Measurements from ENCODE around the gene UFC1. TPM values are rescaled to one million over a fixed set of nuclear protein-coding genes. Genes with fewer than 3 reads are reported as not detected.

UFC1 gene
- total and polyA plus RNA-seq, 5 donors = 82.6 to 99.9 (median 90.6) TPM

GRCh38 chr1:161119092-161119903 is 34.5 kb upstream of the UFC1 start:
- intact Hi-C loops (cut with DNase I) = no loop called here
- WGBS = 33% methylated on average over 10 of the region's 10 CpGs
- H3K9me3 ChIP-seq (ENCODE audit: control insufficient read depth, low read length) = no peaks in the 10 kb centered on the region
- peaks cover 12% of the 10 kb centered on the region for H3K4me1 ChIP-seq (ENCODE audit: control insufficient read depth, insufficient read depth, low read length)
- H3K27me3 ChIP-seq (ENCODE audit: control insufficient read depth, insufficient read depth) = no peaks in the 10 kb centered on the region
- peak; percentile 17 to 46 for ATAC-seq
- peak; percentile 57 to 75 (median 75) for DNase-seq
- peak overlapping the region; percentile 92 for H3K4me3 ChIP-seq (ENCODE audit: low read length)
- H3K27ac ChIP-seq (ENCODE audit: low read length) = peak overlapping the region; percentile 90

GRCh38 chr1:161121042-161121650 is 32.6 kb upstream of the UFC1 start:
- ATAC-seq (no peak), DNase-seq (no peak)
- no peaks in the 10 kb centered on the region for H3K9me3 ChIP-seq (ENCODE audit: control insufficient read depth, low read length)
- intact Hi-C loops (cut with DNase I) = no loop called here
- no peak overlapping the region for H3K27ac ChIP-seq (ENCODE audit: low read length)
- H3K4me3 ChIP-seq (ENCODE audit: low read length) = no peak overlapping the region
- 94% methylated on average over 3 of the region's 3 CpGs for WGBS
- no peaks in the 10 kb centered on the region for H3K27me3 ChIP-seq (ENCODE audit: control insufficient read depth, insufficient read depth)
- peaks cover 9% of the 10 kb centered on the region for H3K4me1 ChIP-seq (ENCODE audit: control insufficient read depth, insufficient read depth, low read length)

GRCh38 chr1:161121834-161122233 is 31.9 kb upstream of the UFC1 start:
- intact Hi-C loops (cut with DNase I) = no loop called here
- peaks cover 8% of the 10 kb centered on the region for H3K4me1 ChIP-seq (ENCODE audit: control insufficient read depth, insufficient read depth, low read length)
- 70% methylated on average over 4 of the region's 4 CpGs for WGBS
- H3K27me3 ChIP-seq (ENCODE audit: control insufficient read depth, insufficient read depth) = no peaks in the 10 kb centered on the region
- no peak overlapping the region for H3K27ac ChIP-seq (ENCODE audit: low read length)
- H3K4me3 ChIP-seq (ENCODE audit: low read length) = no peak overlapping the region
- H3K9me3 ChIP-seq (ENCODE audit: control insufficient read depth, low read length) = no peaks in the 10 kb centered on the region
- DNase-seq (no peak), ATAC-seq (no peak)

- no peak for ATAC-seq
- DNase-seq = no peak
- no peaks in the 10 kb centered on the region for H3K9me3 ChIP-seq (ENCODE audit: control insufficient read depth, low read length)
Measured at GRCh38 chr1:161122967-161123366, 30.8 kb upstream of the UFC1 start.

GRCh38 chr1:161127649-161128048 is 26.1 kb upstream of the UFC1 start:
- no peaks in the 10 kb centered on the region for H3K4me1 ChIP-seq (ENCODE audit: control insufficient read depth, insufficient read depth, low read length)
- ATAC-seq (no peak), DNase-seq (no peak)
- H3K27ac ChIP-seq (ENCODE audit: low read length) = no peak overlapping the region
- H3K4me3 ChIP-seq (ENCODE audit: low read length) = no peak overlapping the region
- WGBS = 84% methylated on average over 2 of the region's 2 CpGs
- no peaks in the 10 kb centered on the region for H3K9me3 ChIP-seq (ENCODE audit: control insufficient read depth, low read length)
- H3K27me3 ChIP-seq (ENCODE audit: control insufficient read depth, insufficient read depth) = no peaks in the 10 kb centered on the region
- intact Hi-C loops (cut with DNase I) = no loop called here

More at GRCh38 chr1:161122967-161123366, 30.8 kb upstream of the UFC1 start:
- no peaks in the 10 kb centered on the region for H3K27me3 ChIP-seq (ENCODE audit: control insufficient read depth, insufficient read depth)
- peaks cover 8% of the 10 kb centered on the region for H3K4me1 ChIP-seq (ENCODE audit: control insufficient read depth, insufficient read depth, low read length)
- WGBS = 87% methylated on average over 6 of the region's 6 CpGs
- H3K27ac ChIP-seq (ENCODE audit: low read length) = no peak overlapping the region
- no peak overlapping the region for H3K4me3 ChIP-seq (ENCODE audit: low read length)
- intact Hi-C loops (cut with DNase I) = no loop called here

- H3K27me3 ChIP-seq (ENCODE audit: control insufficient read depth, insufficient read depth) = no peaks in the 10 kb centered on the region
- H3K4me1 ChIP-seq (ENCODE audit: control insufficient read depth, insufficient read depth, low read length) = no peaks in the 10 kb centered on the region
- no peak overlapping the region for H3K27ac ChIP-seq (ENCODE audit: low read length)
- no peak for DNase-seq
- H3K4me3 ChIP-seq (ENCODE audit: low read length) = no peak overlapping the region
- 86% methylated on average over 4 of the region's 4 CpGs for WGBS
- intact Hi-C loops (cut with DNase I) = no loop called here
- H3K9me3 ChIP-seq (ENCODE audit: control insufficient read depth, low read length) = no peaks in the 10 kb centered on the region
- no peak for ATAC-seq
Measured at GRCh38 chr1:161128591-161129420, 25.0 kb upstream of the UFC1 start.

GRCh38 chr1:161130266-161130665 is 23.5 kb upstream of the UFC1 start:
- H3K27ac ChIP-seq (ENCODE audit: low read length) = no peak overlapping the region
- intact Hi-C loops (cut with DNase I) = loop anchor here in 3 of 4 donors (10.0 kb wide), 3 partner anchors 55 to 135 kb away; partner anchors contain the start of gene USF1 (in 1 of the 3)
- no peak for ATAC-seq
- 35% methylated on average over 1 of the region's 1 CpG for WGBS
- H3K9me3 ChIP-seq (ENCODE audit: control insufficient read depth, low read length) = no peaks in the 10 kb centered on the region
- H3K27me3 ChIP-seq (ENCODE audit: control insufficient read depth, insufficient read depth) = no peaks in the 10 kb centered on the region
- no peaks in the 10 kb centered on the region for H3K4me1 ChIP-seq (ENCODE audit: control insufficient read depth, insufficient read depth, low read length)
- H3K4me3 ChIP-seq (ENCODE audit: low read length) = no peak overlapping the region
- no peak for DNase-seq

- intact Hi-C loops (cut with DNase I) = loop anchor here in 3 of 4 donors (10.0 kb wide), 3 partner anchors 57 to 137 kb away; partner anchors contain the start of gene USF1 (in 1 of the 3)
- DNase-seq = no peak
- peak overlapping the region; percentile 98 for H3K27ac ChIP-seq (ENCODE audit: low read length)
- peak overlapping the region; percentile 86 for H3K4me3 ChIP-seq (ENCODE audit: low read length)
- ATAC-seq = peak; percentile 20 to 24
- 2% methylated on average over 22 of the region's 22 CpGs for WGBS
- no peaks in the 10 kb centered on the region for H3K27me3 ChIP-seq (ENCODE audit: control insufficient read depth, insufficient read depth)
- H3K9me3 ChIP-seq (ENCODE audit: control insufficient read depth, low read length) = no peaks in the 10 kb centered on the region
- no peaks in the 10 kb centered on the region for H3K4me1 ChIP-seq (ENCODE audit: control insufficient read depth, insufficient read depth, low read length)
Measured at GRCh38 chr1:161131523-161132409, 22.0 kb upstream of the UFC1 start.

GRCh38 chr1:161132410-161133219 is 21.2 kb upstream of the UFC1 start, which contains the start of gene DEDD:
Gene DEDD (minus strand): TSS chr1:161132667. CDS start chr1:161124462, 8,205 bp downstream.
- DNase-seq (peak; percentile 95 to 98 (median 96)), ATAC-seq (peak; percentile 95 to 96)
- intact Hi-C loops (cut with DNase I) = loop anchor here in 3 of 4 donors (10.0 kb wide), 3 partner anchors 58 to 138 kb away; partner anchors contain the start of gene USF1 (in 1 of the 3)
- H3K4me3 ChIP-seq (ENCODE audit: low read length) = peak within 1 kb of the TSS; percentile 86
- peak within 1 kb of the TSS; percentile 98 for H3K27ac ChIP-seq (ENCODE audit: low read length)
- no peaks in the 10 kb centered on the region for H3K9me3 ChIP-seq (ENCODE audit: control insufficient read depth, low read length)
- under 1% methylated on average over 68 of the region's 68 CpGs for WGBS
- H3K4me1 ChIP-seq (ENCODE audit: control insufficient read depth, insufficient read depth, low read length) = no peaks in the 10 kb centered on the region
- H3K27me3 ChIP-seq (ENCODE audit: control insufficient read depth, insufficient read depth) = no peaks in the 10 kb centered on the region

All from right cardiac atrium (tissue), 5 donors.